Measurements from ENCODE around the gene ZMYND10.

- TF ChIP-seq EZH2 (IDR thresholded peaks at IDR 0.05; ENCODE audit: insufficient read depth, poor library complexity, severe bottlenecking): no peak
- no peak for TF ChIP-seq EZH2phosphoT487 (IDR thresholded peaks at IDR 0.05; ENCODE audit: insufficient read depth, low read depth)
Measured at GRCh38 chr3:50365080-50365841, 19.7 kb upstream of the ZMYND10 start.
